OCI-LY3 (cell line): ENCODE measurements around the gene AATK.

ENCODE experiments used
- H2AFZ ChIP-seq: fragments of 200-600, 300-600 bp; shearing (Covaris generic); 2 replicates; pipeline ENCODE4 v1.6.0; 2014; ENCODE audit warnings: antibody characterized with exemption, low read depth, low read length
- H3K27ac ChIP-seq: fragments of 200-600, 300-600 bp; sonication (generic); 2 replicates; pipeline ENCODE4 v1.5.1; 2014; ENCODE audit warnings: mild to moderate bottlenecking, low read length, moderate library complexity, mixed read lengths
- H3K27me3 ChIP-seq: fragments of 200-600, 300-600 bp; sonication (generic); 2 replicates; pipeline ENCODE4 v1.6.1; 2014; ENCODE audit warnings: low read depth, low read length, mixed read lengths
- H3K36me3 ChIP-seq: fragments of 200-600, 300-600 bp; sonication (generic); replicated peaks from 2 replicates; pipeline ENCODE3; 2014; ENCODE audit warnings: low read depth, low read length, mixed read lengths
- H3K4me1 ChIP-seq: fragments of 300-600, 200-600 bp; sonication (generic); 2 replicates; pipeline ENCODE4 v1.6.1; 2014; ENCODE audit warnings: low read length, mixed read lengths
- H3K4me2 ChIP-seq: fragments of 200-600, 300-600 bp; sonication (generic); 2 replicates; pipeline ENCODE4 v1.6.1; 2014; ENCODE audit warnings: low read length, mixed read lengths
- H3K4me3 ChIP-seq: fragments of 300-600, 200-600 bp; sonication (generic); 2 replicates; pipeline ENCODE4 v1.5.1; 2014; ENCODE audit warnings: antibody characterized with exemption, mild to moderate bottlenecking, low read length, moderate library complexity
- H3K79me2 ChIP-seq: fragments of 300-600, 200-600 bp; shearing (Covaris generic); 2 replicates; pipeline ENCODE4 v1.6.1; 2014; ENCODE audit warnings: mild to moderate bottlenecking, low read length, mixed read lengths
- H3K9ac ChIP-seq: fragments of 300-600, 200-600 bp; shearing (Covaris generic); 2 replicates; pipeline ENCODE4 v1.6.0; 2014; ENCODE audit warnings: mild to moderate bottlenecking, low read length, moderate library complexity
- H3K9me3 ChIP-seq: fragments of 200-600, 300-600 bp; shearing (Covaris generic); 2 replicates; pipeline ENCODE4 v1.6.1; 2014; ENCODE audit warnings: low read length, mixed read lengths; ENCODE audit not compliant: insufficient read depth
- H4K20me1 ChIP-seq: fragments of 200-600, 300-600 bp; sonication (generic); 2 replicates; pipeline ENCODE4 v1.6.1; 2016; ENCODE audit warnings: low read length, mixed read lengths; ENCODE audit not compliant: insufficient read depth
- EZH2phosphoT487 ChIP-seq: fragments of 200-600 bp; shearing (Covaris generic); IDR thresholded peaks from 2 replicates; pipeline ENCODE4 v1.6.1; 2018; ENCODE audit warnings: antibody characterized with exemption, mixed run types, low read depth
- TF ChIP-seq, protein P1 (sequence below): fragments of 200-600, 300-600 bp; sonication (generic); IDR thresholded peaks from 2 replicates; pipeline ENCODE4 v1.5.1; 2014; ENCODE audit warnings: antibody characterized with exemption, low read length, low read depth

The AATK gene

DNA sequence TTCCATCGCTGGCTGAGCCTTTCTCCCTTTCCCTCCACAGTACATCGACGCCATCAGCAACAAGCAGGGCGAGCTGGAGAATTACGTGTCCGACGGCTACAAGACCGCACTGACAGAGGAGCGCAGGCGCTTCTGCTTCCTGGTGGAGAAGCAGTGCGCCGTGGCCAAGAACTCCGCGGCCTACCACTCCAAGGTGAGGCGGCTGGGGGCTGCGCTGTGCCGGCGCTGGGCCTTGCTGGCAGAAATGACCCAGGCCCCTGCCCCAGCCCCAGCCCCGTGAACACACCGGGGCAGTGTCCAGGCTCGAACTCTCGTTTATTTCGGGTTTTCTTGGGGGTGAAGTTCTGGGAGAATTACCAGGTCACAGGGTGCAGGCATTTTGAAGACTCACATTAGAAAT is 66.1 kb downstream of the AATK start:
- Histone ChIP-seq H4K20me1 (no peaks in the 10 kb centered on the region), H3K4me2 (no peak overlapping the region), H3K27me3 (peaks cover 31% of the 10 kb centered on the region), H3K36me3 (no peaks in the 10 kb centered on the region), H3K9ac (no peak overlapping the region), H3K4me1 (peaks cover 17% of the 10 kb centered on the region), H3K9me3 (no peaks in the 10 kb centered on the region), H3K4me3 (no peak overlapping the region), H3K27ac (no peak overlapping the region), H3K79me2 (no peaks in the 10 kb centered on the region), H2AFZ (no peak overlapping the region)
- TF ChIP-seq, protein P1, sequence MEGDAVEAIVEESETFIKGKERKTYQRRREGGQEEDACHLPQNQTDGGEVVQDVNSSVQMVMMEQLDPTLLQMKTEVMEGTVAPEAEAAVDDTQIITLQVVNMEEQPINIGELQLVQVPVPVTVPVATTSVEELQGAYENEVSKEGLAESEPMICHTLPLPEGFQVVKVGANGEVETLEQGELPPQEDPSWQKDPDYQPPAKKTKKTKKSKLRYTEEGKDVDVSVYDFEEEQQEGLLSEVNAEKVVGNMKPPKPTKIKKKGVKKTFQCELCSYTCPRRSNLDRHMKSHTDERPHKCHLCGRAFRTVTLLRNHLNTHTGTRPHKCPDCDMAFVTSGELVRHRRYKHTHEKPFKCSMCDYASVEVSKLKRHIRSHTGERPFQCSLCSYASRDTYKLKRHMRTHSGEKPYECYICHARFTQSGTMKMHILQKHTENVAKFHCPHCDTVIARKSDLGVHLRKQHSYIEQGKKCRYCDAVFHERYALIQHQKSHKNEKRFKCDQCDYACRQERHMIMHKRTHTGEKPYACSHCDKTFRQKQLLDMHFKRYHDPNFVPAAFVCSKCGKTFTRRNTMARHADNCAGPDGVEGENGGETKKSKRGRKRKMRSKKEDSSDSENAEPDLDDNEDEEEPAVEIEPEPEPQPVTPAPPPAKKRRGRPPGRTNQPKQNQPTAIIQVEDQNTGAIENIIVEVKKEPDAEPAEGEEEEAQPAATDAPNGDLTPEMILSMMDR = no peak
- no peak for TF ChIP-seq EZH2phosphoT487

DNA sequence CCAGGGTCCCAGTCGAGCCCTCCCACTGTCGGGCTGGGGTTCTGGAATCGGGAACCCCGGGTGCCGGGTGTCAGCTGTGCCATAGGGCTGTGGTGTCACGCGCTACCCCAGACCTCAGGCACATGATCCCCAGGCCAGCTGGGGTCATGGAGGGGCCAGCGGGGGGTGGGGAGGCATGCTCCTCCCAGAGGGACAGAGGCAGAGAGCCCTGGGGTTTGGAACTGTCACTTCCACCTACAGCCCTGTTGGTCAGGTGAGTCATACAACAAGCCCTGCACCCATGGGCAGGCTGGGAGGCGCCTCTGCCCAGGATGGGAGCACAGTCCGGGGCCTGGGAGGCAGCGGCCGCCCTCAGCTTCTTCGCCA is 68.1 kb downstream of the AATK start:
- H2AFZ ChIP-seq = no peak overlapping the region
- TF ChIP-seq, protein P1 = no peak
- no peak for TF ChIP-seq EZH2phosphoT487
- no peak overlapping the region for H3K9ac ChIP-seq
- H3K79me2 ChIP-seq = no peaks in the 10 kb centered on the region
- H3K36me3 ChIP-seq = no peaks in the 10 kb centered on the region
- no peaks in the 10 kb centered on the region for H4K20me1 ChIP-seq
- no peaks in the 10 kb centered on the region for H3K9me3 ChIP-seq
- H3K27ac ChIP-seq = no peak overlapping the region
- no peak overlapping the region for H3K4me3 ChIP-seq
- H3K27me3 ChIP-seq = peaks cover 46% of the 10 kb centered on the region
- no peak overlapping the region for H3K4me2 ChIP-seq
- H3K4me1 ChIP-seq = peaks cover 12% of the 10 kb centered on the region

DNA sequence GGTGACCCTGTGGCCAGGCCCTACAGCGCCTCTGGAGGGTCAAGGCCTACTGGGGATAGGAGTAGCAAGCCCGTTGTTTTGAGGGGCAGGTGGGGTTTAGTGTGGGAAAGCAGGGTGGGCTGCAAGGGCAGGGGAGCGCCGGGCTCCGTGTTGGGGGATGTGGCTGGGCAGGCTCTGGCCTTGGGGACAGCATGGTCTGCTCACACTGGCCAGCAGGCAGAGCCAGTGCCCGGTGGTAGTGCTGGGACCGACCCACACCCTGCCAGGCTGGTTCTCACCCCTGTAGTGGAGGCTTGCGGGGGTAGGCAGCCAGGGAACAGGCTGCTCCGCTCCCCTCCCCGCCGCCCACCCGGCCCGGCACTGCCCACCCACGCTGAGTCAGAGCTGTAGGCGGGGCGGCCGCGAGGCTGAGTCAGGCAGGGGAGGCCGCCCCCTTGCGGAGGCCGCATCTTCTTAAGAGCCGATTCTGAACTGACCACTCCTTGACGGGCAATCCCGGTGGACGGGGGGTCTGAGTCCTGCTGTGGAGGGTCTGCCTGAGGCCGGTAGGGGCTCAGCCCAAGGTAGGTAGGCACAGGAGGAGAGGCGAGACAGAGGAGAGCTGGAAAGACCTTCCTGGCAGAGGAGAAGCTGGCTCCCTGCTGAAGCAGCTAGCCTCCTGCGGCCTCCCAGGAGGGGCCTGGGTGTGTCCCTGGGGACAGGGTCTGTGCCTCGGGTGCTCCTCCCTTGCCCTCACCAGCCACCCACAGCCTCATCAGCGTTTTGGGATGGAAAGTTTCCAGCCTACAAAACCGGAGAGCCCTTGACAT is 68.7 kb downstream of the AATK start:
- H2AFZ ChIP-seq = no peak overlapping the region
- TF ChIP-seq EZH2phosphoT487 = no peak
- TF ChIP-seq, protein P1 = peak; percentile 22; the same call in 1 of the 2 replicates
- no peak overlapping the region for H3K9ac ChIP-seq
- H3K4me2 ChIP-seq = no peak overlapping the region
- H3K4me3 ChIP-seq = no peak overlapping the region
- H3K36me3 ChIP-seq = no peaks in the 10 kb centered on the region
- no peak overlapping the region for H3K27ac ChIP-seq
- H3K27me3 ChIP-seq = peaks cover 46% of the 10 kb centered on the region
- no peaks in the 10 kb centered on the region for H3K79me2 ChIP-seq
- no peaks in the 10 kb centered on the region for H3K9me3 ChIP-seq
- peaks cover 12% of the 10 kb centered on the region for H3K4me1 ChIP-seq
- H4K20me1 ChIP-seq = no peaks in the 10 kb centered on the region

DNA sequence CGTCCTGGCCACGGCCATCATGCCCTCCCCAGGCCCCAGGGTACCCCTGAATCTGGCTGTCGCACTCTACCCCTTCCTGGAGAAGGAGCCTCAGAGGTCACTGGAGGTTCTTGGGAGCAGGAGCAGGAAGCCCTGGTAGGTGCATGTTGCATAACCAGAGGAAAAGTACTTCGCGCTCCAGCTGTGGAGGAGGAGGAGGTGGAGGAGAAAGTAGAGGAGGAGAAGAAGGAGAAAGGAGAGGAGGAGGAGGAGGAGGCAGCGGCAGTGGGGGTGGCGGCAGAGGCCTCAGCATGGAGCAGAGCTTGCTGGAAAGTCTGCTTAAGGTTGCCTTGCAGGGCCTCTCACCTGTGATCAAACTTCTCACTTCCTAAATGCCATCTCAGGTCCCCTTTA is 69.3 kb downstream of the AATK start:
- Histone ChIP-seq H3K79me2 (no peaks in the 10 kb centered on the region), H4K20me1 (no peaks in the 10 kb centered on the region), H3K4me2 (no peak overlapping the region), H3K27ac (no peak overlapping the region), H3K27me3 (peaks cover 46% of the 10 kb centered on the region), H3K4me1 (peaks cover 12% of the 10 kb centered on the region), H3K36me3 (no peaks in the 10 kb centered on the region), H3K4me3 (no peak overlapping the region), H2AFZ (no peak overlapping the region), H3K9ac (no peak overlapping the region), H3K9me3 (no peaks in the 10 kb centered on the region)
- TF ChIP-seq EZH2phosphoT487 = no peak
- TF ChIP-seq, protein P1 = no peak
